K562 (cell line): ENCODE measurements around the gene CDKN2C. TPM values are rescaled to one million over a fixed set of nuclear protein-coding genes. Genes with fewer than 3 reads are reported as not detected.

Experiments
- ATAC-seq: fragments of 200-7000 bp; cut with Tn5 transposase; 3 replicates; pipeline ENCODE4 v1.9.1; 2020; ENCODE audit warnings: moderate library complexity
- BruUV-seq: library from RNA; stranded (reverse); fragments of 400-500 nt; replicated peaks from 2 replicates; lab custom pipeline; 2021; lab: Mats Ljungman, UMichigan
- CTCF ChIA-PET: fragments of 300-600 bp; formaldehyde crosslinking; extraction: SDS; loops from one replicate; lab custom pipeline; 2021; ENCODE audit warnings: low intra/inter-chr PET ratio; lab: Yijun Ruan, JAX
- POLR2A ChIA-PET: fragments of 300-600, 350-650 bp; sonication (Branson Sonifier 250); formaldehyde crosslinking; extraction: SDS; loops from one replicate; lab custom pipeline; 2021; ENCODE audit warnings: antibody characterized with exemption, inconsistent platforms; lab: Yijun Ruan, JAX
- DNase-seq, 4 experiments: peaks; one replicate each; pipeline versions ENCODE4 v3.0.0 to v3.0.0-alpha.2; 2011 to 2018; ENCODE audit warnings: low spot score in 3 of 4, mixed read lengths in 3 of 4; ENCODE audit errors: extremely low read depth in 1 of 4
- FAIRE-seq: peaks from 2 replicates; lab custom pipeline; 2011; peaks lifted over from hg19 to GRCh38; lab: Jason Lieb, UNC
- H2AFZ ChIP-seq: 2 replicates; pipeline ENCODE4 v1.6.0; 2011; ENCODE audit warnings: low read depth, low read length, control low read depth, inconsistent platforms
- H3K27ac ChIP-seq: fragments of 200-600 bp; 3 replicates; pipeline ENCODE4 v1.8.0; 2011; ENCODE audit warnings: low read depth, mild to moderate bottlenecking, control low read depth, inconsistent platforms, low read length, moderate library complexity, mixed read lengths; ENCODE audit errors: extremely low read depth
- H3K27me3 ChIP-seq, 2 experiments: fragments of 300-600 bp in 1 of 2; 2 replicates in 1 of 2; 3 replicates in 1 of 2; pipeline versions ENCODE4 v1.6.0 to v1.8.0; 2011; ENCODE audit warnings: inconsistent platforms in 2 of 2, low read length in 2 of 2, mild to moderate bottlenecking in 1 of 2, mixed read lengths in 1 of 2, moderate library complexity in 1 of 2; ENCODE audit not compliant: control insufficient read depth in 2 of 2, insufficient read depth in 2 of 2
- H3K36me3 ChIP-seq: fragments of 300-600 bp; 3 replicates; pipeline ENCODE4 v1.8.0; 2011; ENCODE audit warnings: mild to moderate bottlenecking, low read length, inconsistent platforms; ENCODE audit not compliant: control insufficient read depth, insufficient read depth
- H3K4me1 ChIP-seq, 2 experiments: fragments of 200-600 bp in 1 of 2; replicated peaks in 1 of 2; 2 replicates in 1 of 2; 3 replicates in 1 of 2; pipeline versions ENCODE4 v1.5.1 to v1.8.0; 2011; ENCODE audit warnings: inconsistent platforms in 2 of 2, low read length in 2 of 2, mild to moderate bottlenecking in 1 of 2, mixed read lengths in 1 of 2, moderate library complexity in 1 of 2; ENCODE audit not compliant: control insufficient read depth in 2 of 2, insufficient read depth in 2 of 2
- H3K4me2 ChIP-seq: 2 replicates; pipeline ENCODE4 v1.6.1; 2011; ENCODE audit warnings: low read length, control low read depth, inconsistent platforms, mixed read lengths; ENCODE audit not compliant: insufficient read depth
- H3K4me3 ChIP-seq: fragments of 200-600 bp; sonication (generic), shearing (Covaris generic); 2 replicates; pipeline ENCODE4 v1.5.1; 2016; ENCODE audit warnings: control low read depth, inconsistent platforms
- H3K79me2 ChIP-seq: fragments of 200-600 bp; 3 replicates; pipeline ENCODE4 v1.8.0; 2011; ENCODE audit warnings: low read length, inconsistent platforms; ENCODE audit not compliant: control insufficient read depth, insufficient read depth
- H3K9ac ChIP-seq, 2 experiments: 2 replicates each; pipeline versions ENCODE4 v1.6.0 to v1.6.1; 2011; ENCODE audit warnings: low read depth in 2 of 2, low read length in 2 of 2, control low read depth in 1 of 2, inconsistent platforms in 1 of 2, mild to moderate bottlenecking in 1 of 2, mixed read lengths in 1 of 2; ENCODE audit not compliant: insufficient read depth in 1 of 2
- H3K9me1 ChIP-seq: one replicate; pipeline ENCODE4 v1.6.0; 2011; ENCODE audit warnings: inconsistent platforms, mild to moderate bottlenecking, low read length, moderate library complexity; ENCODE audit not compliant: control insufficient read depth, insufficient read depth
- H3K9me3 ChIP-seq: replicated peaks from 2 replicates; pipeline ENCODE4 v1.5.1; 2011; ENCODE audit warnings: low read depth, low read length, inconsistent platforms; ENCODE audit not compliant: control insufficient read depth, insufficient read depth
- H4K20me1 ChIP-seq: replicated peaks from 2 replicates; pipeline ENCODE4 v1.6.1; 2011; ENCODE audit warnings: low read length, inconsistent platforms, mixed read lengths; ENCODE audit not compliant: control insufficient read depth, insufficient read depth
- CBX2 ChIP-seq: fragments of 200-600 bp; sonication (generic); IDR thresholded peaks from one replicate; pipeline ENCODE4 v1.6.1; 2012; ENCODE audit warnings: mild to moderate bottlenecking, low read length, inconsistent platforms; ENCODE audit not compliant: insufficient read depth, poor library complexity, severe bottlenecking
- E2F3 ChIP-seq: fragments of 250-450 bp; sonication (Bioruptor Pico); IDR thresholded peaks from 2 replicates; pipeline ENCODE4 v1.4.0; 2020; ENCODE audit warnings: mild to moderate bottlenecking
- GATAD2B ChIP-seq: fragments of 450-650 bp; IDR thresholded peaks from 2 replicates; pipeline ENCODE4 v1.6.1; 2017; ENCODE audit warnings: mild to moderate bottlenecking, borderline replicate concordance
- IRF1 ChIP-seq: sonication (generic); formaldehyde crosslinking; IDR thresholded peaks from 2 replicates; pipeline ENCODE4 v1.8.0; 2022; ENCODE audit warnings: missing genetic modification reagents, mild to moderate bottlenecking, borderline replicate concordance
- RBM25 ChIP-seq: fragments of 200-400 bp; formaldehyde crosslinking; IDR thresholded peaks from 2 replicates; pipeline ENCODE4 v1.6.1; 2018; ENCODE audit warnings: low read length, low read depth, moderate library complexity; ENCODE audit not compliant: severe bottlenecking
- TGIF2 ChIP-seq: sonication (generic); formaldehyde crosslinking; IDR thresholded peaks from 2 replicates; pipeline ENCODE4 v1.8.1; 2022; ENCODE audit warnings: mild to moderate bottlenecking, missing genetic modification reagents, moderate library complexity
- THAP12 ChIP-seq: fragments of 250-450 bp; sonication (Bioruptor Pico); IDR thresholded peaks from 2 replicates; pipeline ENCODE4 v1.9.0; 2021; ENCODE audit warnings: mild to moderate bottlenecking, inconsistent platforms
- TSC22D4 ChIP-seq: fragments of 450-650 bp; IDR thresholded peaks from 2 replicates; pipeline ENCODE4 v1.6.1; 2016; ENCODE audit warnings: missing genetic modification characterization, missing biosample characterization, control low read depth
- ZBTB7A ChIP-seq: IDR thresholded peaks from 2 replicates; pipeline ENCODE4 v1.6.1; 2011; ENCODE audit warnings: low read depth, mild to moderate bottlenecking, low read length, moderate library complexity, borderline replicate concordance; ENCODE audit not compliant: control insufficient read depth
- ZNF124 ChIP-seq: sonication (generic); formaldehyde crosslinking; IDR thresholded peaks from 2 replicates; pipeline ENCODE4 v1.8.1; 2022; ENCODE audit warnings: missing genetic modification reagents
- ZNF184 ChIP-seq: sonication (generic); formaldehyde crosslinking; IDR thresholded peaks from 2 replicates; pipeline ENCODE4 v1.5.0; 2020; ENCODE audit warnings: missing genetic modification reagents
- ZNF561 ChIP-seq: fragments of 450-650 bp; formaldehyde crosslinking; conservative IDR thresholded peaks from 2 replicates; pipeline ENCODE4 v1.4.0; 2020; ENCODE audit warnings: mild to moderate bottlenecking, moderate library complexity
- ZNF778 ChIP-seq: fragments of 450-650 bp; formaldehyde crosslinking; IDR thresholded peaks from 2 replicates; pipeline ENCODE4 v1.4.0; 2020; ENCODE audit warnings: mild to moderate bottlenecking, moderate library complexity
- WGBS: fragments of 100-300 bp; shearing (Covaris generic); methylation state at CpG from one replicate; pipeline ENCODE4 v1.1.6; 2016; ENCODE audit warnings: low coverage, mixed read lengths; ENCODE audit not compliant: insufficient coverage; ENCODE audit errors: missing lambda C conversion rate; 5-methylcytosine and 5-hydroxymethylcytosine counted together
- in situ Hi-C: fragments of 300-500 bp; cut with MboI; formaldehyde crosslinking; loops from 4 replicates; pipeline ENCODE4 v1.15.0; 2018; ENCODE audit warnings: inconsistent platforms, mixed read lengths
- intact Hi-C: fragments of 100-400 bp; cut with micrococcal nuclease; formaldehyde crosslinking; loops from 2 replicates; pipeline ENCODE4 v1.14.2; 2022
- polyA plus RNA-seq, 8 experiments: library from polyadenylated mRNA; depleted of rRNA in 4 of 8; stranded (reverse) in 5 of 8; unstranded in 3 of 8; fragments of >200 nt; fragmentation: Nextera tagmentation in 2 of 8; fragmentation: Illumina TruSeq in 1 of 8; extraction: Ambion mirVana in 2 of 8; extraction: Trizol in 1 of 8; gene quantifications; 2 replicates each; pipeline versions ENCODE4 v1.2.1 to v1.2.3, GENCODE V29; 2011 to 2014; ENCODE audit warnings: inconsistent platforms in 1 of 8, missing spikeins in 1 of 8
- total RNA-seq, 7 experiments: library from RNA; depleted of rRNA in 6 of 7; stranded (reverse); fragments of >200 nt in 6 of 7; fragmentation: Illumina TruSeq in 2 of 7; extraction: Trizol in 2 of 7; gene quantifications; 2 replicates each; pipeline versions ENCODE4 v1.2.1 to v1.2.3, GENCODE V29; 2011 to 2021; ENCODE audit warnings: low replicate concordance in 1 of 7
- TF ChIP-seq, protein P1 (sequence below): fragments of 250-450 bp; sonication (Bioruptor Pico); IDR thresholded peaks from 2 replicates; pipeline ENCODE4 v1.8.0; 2022; ENCODE audit warnings: inconsistent platforms
- TF ChIP-seq, protein P2 (sequence below): sonication (generic); formaldehyde crosslinking; IDR thresholded peaks from 2 replicates; pipeline ENCODE4 v1.8.0; 2022; ENCODE audit warnings: missing genetic modification reagents, mild to moderate bottlenecking, borderline replicate concordance

The CDKN2C gene
- total and polyA plus RNA-seq, 9 of the 15 experiments (the other 6 are each of a cell fraction or from before 2014, with no cell fraction given) = 11.9 to 74.3 (median 45.9) TPM

- no peaks in the 10 kb centered on the region for H3K27me3 ChIP-seq
- peaks cover 82% of the 10 kb centered on the region for H3K79me2 ChIP-seq
- peak overlapping the region; percentile 92 for H3K27ac ChIP-seq
- no peak for FAIRE-seq
- CTCF ChIA-PET = no interaction called here
- 0 out of 2 replicates have a peak, but pooled peaks cover 3% of the 10 kb centered on the region for H4K20me1 ChIP-seq
- no peak for DNase-seq
- POLR2A ChIA-PET = interaction anchor here (0.8 to 4.3 kb wide), 11 partner anchors 7 to 74 kb away, joined by 3 to 65 read pairs (median 6); partner anchors contain the start of gene FAF1
- intact Hi-C loops = loop anchor here (5.0 to 10.0 kb wide), 3 partner anchors 547 to 907 kb away; partner anchors contain the start of genes EPS15 and NRDC
- 1% methylated on average over 6 of the region's 6 CpGs for WGBS
- peak overlapping the region; percentile 94 to 95 for H3K9ac ChIP-seq
- no peak for ATAC-seq
- H3K4me1 ChIP-seq = peaks cover 17 to 20% of the 10 kb centered on the region in 2 experiments
- peaks cover 17% of the 10 kb centered on the region; the same call in 1 of the 3 replicates for H3K36me3 ChIP-seq
- H3K9me1 ChIP-seq = no peaks in the 10 kb centered on the region
- peak overlapping the region; percentile 98 for H3K4me2 ChIP-seq
- peak overlapping the region; percentile 78 for H3K4me3 ChIP-seq
- H3K9me3 ChIP-seq = no peaks in the 10 kb centered on the region
- peak overlapping the region; percentile 73; the same call in 1 of the 2 replicates for H2AFZ ChIP-seq
- in situ Hi-C loops = no loop called here
- TSS peak; percentile 40 for BruUV-seq
- TF ChIP-seq E2F3 (CRISPR knock-in tag) = no peak
- TF ChIP-seq TGIF2 (CRISPR knock-in tag) = no peak
- TF ChIP-seq CBX2 = no peak
- TF ChIP-seq GATAD2B = no peak
- TF ChIP-seq ZNF561 (CRISPR knock-in tag) = no peak
- TF ChIP-seq THAP12 (CRISPR knock-in tag) = no peak
- TF ChIP-seq ZNF778 = no peak
- TF ChIP-seq, protein P1, sequence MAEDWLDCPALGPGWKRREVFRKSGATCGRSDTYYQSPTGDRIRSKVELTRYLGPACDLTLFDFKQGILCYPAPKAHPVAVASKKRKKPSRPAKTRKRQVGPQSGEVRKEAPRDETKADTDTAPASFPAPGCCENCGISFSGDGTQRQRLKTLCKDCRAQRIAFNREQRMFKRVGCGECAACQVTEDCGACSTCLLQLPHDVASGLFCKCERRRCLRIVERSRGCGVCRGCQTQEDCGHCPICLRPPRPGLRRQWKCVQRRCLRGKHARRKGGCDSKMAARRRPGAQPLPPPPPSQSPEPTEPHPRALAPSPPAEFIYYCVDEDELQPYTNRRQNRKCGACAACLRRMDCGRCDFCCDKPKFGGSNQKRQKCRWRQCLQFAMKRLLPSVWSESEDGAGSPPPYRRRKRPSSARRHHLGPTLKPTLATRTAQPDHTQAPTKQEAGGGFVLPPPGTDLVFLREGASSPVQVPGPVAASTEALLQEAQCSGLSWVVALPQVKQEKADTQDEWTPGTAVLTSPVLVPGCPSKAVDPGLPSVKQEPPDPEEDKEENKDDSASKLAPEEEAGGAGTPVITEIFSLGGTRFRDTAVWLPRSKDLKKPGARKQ (CRISPR knock-in tag) = no peak
- no peak for TF ChIP-seq ZBTB7A
- TF ChIP-seq, protein P2, sequence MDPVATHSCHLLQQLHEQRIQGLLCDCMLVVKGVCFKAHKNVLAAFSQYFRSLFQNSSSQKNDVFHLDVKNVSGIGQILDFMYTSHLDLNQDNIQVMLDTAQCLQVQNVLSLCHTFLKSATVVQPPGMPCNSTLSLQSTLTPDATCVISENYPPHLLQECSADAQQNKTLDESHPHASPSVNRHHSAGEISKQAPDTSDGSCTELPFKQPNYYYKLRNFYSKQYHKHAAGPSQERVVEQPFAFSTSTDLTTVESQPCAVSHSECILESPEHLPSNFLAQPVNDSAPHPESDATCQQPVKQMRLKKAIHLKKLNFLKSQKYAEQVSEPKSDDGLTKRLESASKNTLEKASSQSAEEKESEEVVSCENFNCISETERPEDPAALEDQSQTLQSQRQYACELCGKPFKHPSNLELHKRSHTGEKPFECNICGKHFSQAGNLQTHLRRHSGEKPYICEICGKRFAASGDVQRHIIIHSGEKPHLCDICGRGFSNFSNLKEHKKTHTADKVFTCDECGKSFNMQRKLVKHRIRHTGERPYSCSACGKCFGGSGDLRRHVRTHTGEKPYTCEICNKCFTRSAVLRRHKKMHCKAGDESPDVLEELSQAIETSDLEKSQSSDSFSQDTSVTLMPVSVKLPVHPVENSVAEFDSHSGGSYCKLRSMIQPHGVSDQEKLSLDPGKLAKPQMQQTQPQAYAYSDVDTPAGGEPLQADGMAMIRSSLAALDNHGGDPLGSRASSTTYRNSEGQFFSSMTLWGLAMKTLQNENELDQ (CRISPR knock-in tag) = no peak
- no peak for TF ChIP-seq IRF1 (CRISPR knock-in tag)
- no peak for TF ChIP-seq ZNF184
- no peak for TF ChIP-seq RBM25
- no peak for TF ChIP-seq ZNF124 (CRISPR knock-in tag)
- no peak for TF ChIP-seq TSC22D4 (tag)
Observed at GRCh38 chr1:50970509-50970887, 453 bp downstream of the CDKN2C start.
